GM19395 (cell line): ENCODE results near the gene HOXA7.

ENCODE experiments used
- ATAC-seq: cut with Tn5 transposase; IDR thresholded peaks from one replicate; pipeline ENCODE4 v1.9.1; 2021; ENCODE audit warnings: mild to moderate bottlenecking, moderate library complexity; ENCODE audit not compliant: unreplicated experiment

The HOXA7 gene

GRCh38 chr7:27122077-27122910, 34.2 kb downstream of the HOXA7 start:
- ATAC-seq = no peak

- no peak for ATAC-seq
These were observed 34.8 kb downstream of the HOXA7 start for GRCh38 chr7:27121684-27122076.

- no peak for ATAC-seq
These were observed 37.0 kb downstream of the HOXA7 start for GRCh38 chr7:27119412-27119911.

- no peak for ATAC-seq
These were observed 37.9 kb downstream of the HOXA7 start for GRCh38 chr7:27118580-27118979.

GRCh38 chr7:27117887-27118491, 38.5 kb downstream of the HOXA7 start:
- no peak for ATAC-seq

- no peak for ATAC-seq
These were observed 39.3 kb downstream of the HOXA7 start for GRCh38 chr7:27116962-27117886.

- ATAC-seq = no peak
These were observed 40.2 kb downstream of the HOXA7 start for GRCh38 chr7:27116031-27116961.

GRCh38 chr7:27115221-27116026, 41.1 kb downstream of the HOXA7 start:
- ATAC-seq = no peak

- ATAC-seq = no peak
These were observed 41.6 kb downstream of the HOXA7 start for GRCh38 chr7:27114881-27115220.

GRCh38 chr7:27113991-27114769, 42.3 kb downstream of the HOXA7 start:
- ATAC-seq = no peak

- no peak for ATAC-seq
These were observed 43.2 kb downstream of the HOXA7 start for GRCh38 chr7:27112955-27113949.

- no peak for ATAC-seq
These were observed 44.1 kb downstream of the HOXA7 start for GRCh38 chr7:27112361-27112760.

GRCh38 chr7:27111751-27112277, 44.7 kb downstream of the HOXA7 start:
- ATAC-seq = no peak

- ATAC-seq = no peak
These were observed 45.3 kb downstream of the HOXA7 start for GRCh38 chr7:27111042-27111750.

GRCh38 chr7:27110186-27111031, 46.1 kb downstream of the HOXA7 start:
- no peak for ATAC-seq
